NT2/D1 (cell line): ENCODE results near the gene LAMA1.

ENCODE experiments used
- YY1 ChIP-seq: IDR thresholded peaks from 2 replicates; pipeline ENCODE4 v1.6.1; 2011; ENCODE audit not compliant: insufficient read length, insufficient read depth
- ZNF274 ChIP-seq: IDR thresholded peaks from 2 replicates; pipeline ENCODE4 v1.6.1; 2011; ENCODE audit warnings: mild to moderate bottlenecking, low read depth, low read length

DNA sequence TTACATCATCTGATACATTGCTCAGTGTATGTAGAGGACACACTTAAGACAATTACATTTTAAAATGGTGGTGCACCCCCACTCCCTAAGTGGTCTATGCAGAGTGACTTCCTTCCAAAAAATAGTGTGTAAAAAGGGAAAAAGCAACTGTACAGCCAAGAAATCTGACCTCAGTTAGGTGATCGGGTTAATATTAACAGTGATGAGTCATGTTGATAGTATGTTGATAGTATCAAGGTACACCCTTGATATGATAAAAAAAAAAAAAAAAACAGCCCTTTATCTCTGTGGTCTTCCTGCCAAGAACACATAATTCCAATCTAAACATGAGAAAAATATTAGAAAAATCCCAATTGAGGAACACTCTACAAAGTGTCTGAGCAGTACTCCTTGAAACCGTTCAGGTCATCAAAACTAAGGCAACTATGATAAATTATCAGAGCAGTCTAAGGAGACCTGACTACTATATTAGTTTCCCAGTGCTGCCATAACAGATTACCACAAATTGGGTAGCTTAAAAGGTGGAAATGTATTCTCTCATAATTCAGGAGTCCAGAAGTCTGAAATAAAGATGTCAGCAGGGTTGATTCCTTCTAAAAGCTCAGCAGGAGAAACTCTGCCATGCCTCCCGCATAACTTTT is 216.2 kb downstream of the LAMA1 start:
- TF ChIP-seq ZNF274 (no peak), YY1 (no peak)
